HG03135 (cell line): Measurements from ENCODE around the gene EEPD1.

Source experiments
- ATAC-seq: cut with Tn5 transposase; IDR thresholded peaks from one replicate; pipeline ENCODE4 v1.9.1; 2021; ENCODE audit warnings: mild to moderate bottlenecking, moderate library complexity; ENCODE audit not compliant: unreplicated experiment

The EEPD1 gene

GRCh38 chr7:36296284-36296683 lies 143.2 kb downstream of the EEPD1 start:
- ATAC-seq = no peak

- ATAC-seq = no peak
These were observed 144.4 kb downstream of the EEPD1 start for GRCh38 chr7:36297364-36298009.

GRCh38 chr7:36298106-36298505 lies 145.1 kb downstream of the EEPD1 start:
- ATAC-seq = no peak

- ATAC-seq = no peak
These were observed 146.2 kb downstream of the EEPD1 start for GRCh38 chr7:36299223-36299774.

GRCh38 chr7:36299823-36300341 lies 146.8 kb downstream of the EEPD1 start:
- no peak for ATAC-seq

GRCh38 chr7:36300696-36301350 lies 147.8 kb downstream of the EEPD1 start:
- ATAC-seq = no peak

- no peak for ATAC-seq
These were observed 149.1 kb downstream of the EEPD1 start for GRCh38 chr7:36301914-36302771.

GRCh38 chr7:36303202-36304098 lies 150.4 kb downstream of the EEPD1 start:
- ATAC-seq = no peak

- no peak for ATAC-seq
These were observed 151.0 kb downstream of the EEPD1 start for GRCh38 chr7:36304099-36304425.

GRCh38 chr7:36305226-36305625 lies 152.2 kb downstream of the EEPD1 start:
- ATAC-seq = no peak

GRCh38 chr7:36305648-36306047 lies 152.6 kb downstream of the EEPD1 start:
- no peak for ATAC-seq

- no peak for ATAC-seq
These were observed 153.2 kb downstream of the EEPD1 start for GRCh38 chr7:36306222-36306621.

GRCh38 chr7:36306722-36307121 lies 153.7 kb downstream of the EEPD1 start:
- no peak for ATAC-seq

GRCh38 chr7:36308031-36308430 lies 155.0 kb downstream of the EEPD1 start:
- ATAC-seq = no peak

- ATAC-seq = no peak
These were observed 156.2 kb downstream of the EEPD1 start for GRCh38 chr7:36309301-36309700.

GRCh38 chr7:36309716-36310115 lies 156.7 kb downstream of the EEPD1 start:
- no peak for ATAC-seq

GRCh38 chr7:36310897-36311296 lies 157.8 kb downstream of the EEPD1 start:
- ATAC-seq = no peak

GRCh38 chr7:36311539-36311938 lies 158.5 kb downstream of the EEPD1 start:
- no peak for ATAC-seq

GRCh38 chr7:36312064-36312914 lies 159.2 kb downstream of the EEPD1 start:
- ATAC-seq = no peak
